Ovary (tissue), 9 donors: ENCODE measurements around the gene ANKS1B. TPM values are rescaled to one million over a fixed set of nuclear protein-coding genes. Genes with fewer than 3 reads are reported as not detected.

Experiments used
- DNase-seq, 5 donors: peaks; one replicate each; pipeline ENCODE4 v3.0.0-alpha.2; 2019 to 2020
- H3K27ac ChIP-seq, 2 donors: fragments of 200-600 bp; one replicate each; pipeline versions ENCODE4 v1.5.1 to v1.8.0; 2019 to 2022
- H3K27me3 ChIP-seq: fragments of 200-600 bp; one replicate; pipeline ENCODE4 v1.8.0; 2022
- H3K36me3 ChIP-seq: fragments of 200-600 bp; sonication (generic); one replicate; pipeline ENCODE4 v1.5.1; 2019
- H3K4me1 ChIP-seq: one replicate; pipeline ENCODE4 v1.8.1; 2013; ENCODE audit warnings: mild to moderate bottlenecking, moderate library complexity; ENCODE audit not compliant: insufficient read depth
- H3K4me3 ChIP-seq: fragments of 200-600 bp; sonication (generic); one replicate; pipeline ENCODE4 v1.5.1; 2017
- H3K9me3 ChIP-seq, 2 donors: fragments of 200-600 bp in 1 of 2; sonication (generic) in 1 of 2; one replicate each; pipeline versions ENCODE4 v1.5.1 to v1.8.1; 2013 to 2019; ENCODE audit warnings: mild to moderate bottlenecking in 1 of 2, moderate library complexity in 1 of 2
- EP300 ChIP-seq: sonication (generic); formaldehyde crosslinking; IDR thresholded peaks from one replicate; pipeline ENCODE4 v1.6.1; 2017; ENCODE audit warnings: antibody characterized with exemption
- POLR2A ChIP-seq: fragments of 450-650 bp; IDR thresholded peaks from one replicate; pipeline ENCODE4 v1.6.1; 2017; ENCODE audit warnings: antibody characterized with exemption, mild to moderate bottlenecking, moderate library complexity
- WGBS, 3 donors: extraction: QIAGEN DNeasy Blood & Tissue Kit in 1 of 3; methylation state at CpG; one replicate each; pipeline versions ENCODE4 v1.1.5 to v1.1.7; 2013 to 2017; 5-methylcytosine and 5-hydroxymethylcytosine counted together
- intact Hi-C, 4 donors: fragments of 100-400 bp; cut with DNase I; formaldehyde crosslinking; loops; one replicate each; pipeline versions ENCODE4 v1.11.0 to v1.15.1; 2022 to 2023
- polyA plus RNA-seq, 2 donors: library from polyadenylated mRNA; stranded (reverse); fragments of 200-250 nt in 1 of 2; fragments of 350-450 nt in 1 of 2; fragmentation: Illumina TruSeq in 1 of 2; extraction: RNeasy Lipid Tissue Mini Kit (QIAGEN cat#74804) in 1 of 2; gene quantifications; one replicate each; pipeline ENCODE4 v1.2.3, GENCODE V29; 2013 to 2014
- total RNA-seq, 7 donors: library from RNA; depleted of rRNA in 2 of 7; stranded (reverse); fragments of >200 nt in 2 of 7; fragmentation: NEBNext Ultra II Directional in 3 of 7; extraction: Animal tissue kit (Norgen Biotek cat#: 25700) in 3 of 7; gene quantifications; one replicate each; pipeline versions ENCODE4 v1.1.0 to v1.2.4, GENCODE V29; 2016 to 2023
- TF ChIP-seq, protein P1 (sequence below), 3 donors: fragments of 450-650 bp in 2 of 3; fragments of 200-600 bp in 1 of 3; IDR thresholded peaks; one replicate each; pipeline versions ENCODE4 v1.5.1 to v1.8.0; 2016 to 2022; ENCODE audit warnings: antibody characterized with exemption in 3 of 3, mild to moderate bottlenecking in 1 of 3
- donor health status: DM: no; HTN: no; CAD: no; lungs with moderate emphysema.
- donor health status: DM: no; HTN: no; CAD: no.
- donor health status: Bipolar disorder and iron deficiency.
- donor health status: DM: yes; HTN: yes; CAD: no.
- donor health status: DM: no; HTN: no; CAD: no.
- donor health status: DM: yes; HTN: yes; CAD: no.

ANKS1B gene
- total and polyA plus RNA-seq, 9 donors = 0.80 to 34.9 (median 7.7) TPM

DNA sequence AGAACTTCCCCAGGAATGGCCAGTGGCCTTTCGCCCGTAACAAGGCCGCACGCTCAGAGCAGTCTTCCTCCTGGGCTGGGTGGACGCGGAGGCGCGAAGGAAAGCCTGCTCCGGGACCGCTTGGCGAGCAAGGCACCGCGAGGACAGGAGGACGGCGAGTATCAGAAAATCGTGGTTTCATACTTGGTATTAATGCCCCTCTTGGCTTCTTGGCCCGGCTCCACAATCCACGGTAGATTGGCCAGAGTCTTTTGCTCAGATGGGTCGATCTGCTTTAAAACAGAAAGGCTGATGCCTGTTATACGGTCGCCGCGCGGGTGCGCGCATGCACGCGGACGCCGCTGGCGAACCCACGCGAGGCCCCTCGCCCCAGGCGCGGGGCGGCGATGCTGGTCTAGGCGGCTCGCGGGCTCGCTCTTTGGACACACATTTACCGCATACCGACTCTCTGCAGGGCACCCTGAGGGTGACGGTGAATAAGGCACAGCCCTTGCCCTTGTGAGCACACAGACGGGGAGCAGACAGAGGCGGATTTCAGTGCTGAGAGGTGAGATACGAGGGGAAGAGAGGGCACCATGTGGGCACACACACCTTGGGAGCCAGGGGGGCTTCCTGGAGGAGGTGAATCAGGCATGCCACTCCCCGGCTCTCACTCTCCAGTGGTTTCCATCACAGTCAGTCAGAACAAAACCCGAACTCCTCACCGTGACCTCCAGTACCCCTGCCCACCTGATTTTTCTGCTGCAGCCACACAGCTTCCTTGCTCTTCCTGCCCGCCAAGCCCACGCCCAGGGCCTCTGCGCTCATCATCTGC lies 1239.0 kb downstream of the ANKS1B start:
- H3K36me3 ChIP-seq = no peaks in the 10 kb centered on the region
- no peaks in the 10 kb centered on the region for H3K9me3 ChIP-seq
- peak overlapping the region; percentile 51 for H3K4me3 ChIP-seq
- intact Hi-C loops = loop anchor here in 1 of 4 donors (10.0 kb wide), 1 partner anchor 149 kb away; no protein-coding TSS in a partner anchor
- WGBS, 3 donors = 9 to 12% (median 10%) methylated on average over 54 of the region's 54 CpGs
- no peak overlapping the region for H3K27ac ChIP-seq
- no peaks in the 10 kb centered on the region for H3K4me1 ChIP-seq
- DNase-seq = peak; percentile 33 to 68 (median 41)
- H3K27me3 ChIP-seq = no peaks in the 10 kb centered on the region
- TF ChIP-seq POLR2A (no peak), EP300 (no peak)
- TF ChIP-seq, protein P1, sequence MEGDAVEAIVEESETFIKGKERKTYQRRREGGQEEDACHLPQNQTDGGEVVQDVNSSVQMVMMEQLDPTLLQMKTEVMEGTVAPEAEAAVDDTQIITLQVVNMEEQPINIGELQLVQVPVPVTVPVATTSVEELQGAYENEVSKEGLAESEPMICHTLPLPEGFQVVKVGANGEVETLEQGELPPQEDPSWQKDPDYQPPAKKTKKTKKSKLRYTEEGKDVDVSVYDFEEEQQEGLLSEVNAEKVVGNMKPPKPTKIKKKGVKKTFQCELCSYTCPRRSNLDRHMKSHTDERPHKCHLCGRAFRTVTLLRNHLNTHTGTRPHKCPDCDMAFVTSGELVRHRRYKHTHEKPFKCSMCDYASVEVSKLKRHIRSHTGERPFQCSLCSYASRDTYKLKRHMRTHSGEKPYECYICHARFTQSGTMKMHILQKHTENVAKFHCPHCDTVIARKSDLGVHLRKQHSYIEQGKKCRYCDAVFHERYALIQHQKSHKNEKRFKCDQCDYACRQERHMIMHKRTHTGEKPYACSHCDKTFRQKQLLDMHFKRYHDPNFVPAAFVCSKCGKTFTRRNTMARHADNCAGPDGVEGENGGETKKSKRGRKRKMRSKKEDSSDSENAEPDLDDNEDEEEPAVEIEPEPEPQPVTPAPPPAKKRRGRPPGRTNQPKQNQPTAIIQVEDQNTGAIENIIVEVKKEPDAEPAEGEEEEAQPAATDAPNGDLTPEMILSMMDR (IDR thresholded peaks at IDR 0.05) = no peak

DNA sequence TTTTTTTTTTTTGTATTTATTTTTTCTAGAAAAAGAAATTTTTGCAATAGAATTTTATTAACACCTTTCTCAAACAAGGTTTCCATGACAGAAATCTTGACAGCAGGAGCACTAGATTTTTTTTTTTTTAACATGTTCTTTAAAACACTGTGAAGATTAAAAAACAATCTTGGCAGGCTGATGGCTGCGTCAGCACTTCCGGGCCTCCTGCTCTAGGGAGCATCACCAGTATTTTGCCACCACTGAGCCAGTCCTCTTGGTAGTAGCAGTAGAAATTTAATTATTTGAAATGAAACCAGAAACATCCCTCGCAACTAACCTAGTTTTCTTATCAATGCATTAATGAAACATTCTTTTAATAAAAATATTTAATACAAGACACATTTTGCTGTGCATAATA lies 1240.1 kb downstream of the ANKS1B start:
- TF ChIP-seq, protein P1 (IDR thresholded peaks at IDR 0.05) = no peak
- no peak for TF ChIP-seq POLR2A
- no peak for TF ChIP-seq EP300
- Histone ChIP-seq H3K4me3 (no peak overlapping the region), H3K27ac (no peak overlapping the region), H3K9me3 (no peaks in the 10 kb centered on the region), H3K27me3 (no peaks in the 10 kb centered on the region), H3K36me3 (no peaks in the 10 kb centered on the region), H3K4me1 (no peaks in the 10 kb centered on the region)
- DNase-seq = peak; percentile 40 to 76 (median 56)
- 18 to 34% (median 33%) methylated on average over 3 of the region's 3 CpGs for WGBS, 3 donors
- intact Hi-C loops = loop anchor here in 1 of 4 donors (10.0 kb wide), 1 partner anchor 150 kb away; no protein-coding TSS in a partner anchor

DNA sequence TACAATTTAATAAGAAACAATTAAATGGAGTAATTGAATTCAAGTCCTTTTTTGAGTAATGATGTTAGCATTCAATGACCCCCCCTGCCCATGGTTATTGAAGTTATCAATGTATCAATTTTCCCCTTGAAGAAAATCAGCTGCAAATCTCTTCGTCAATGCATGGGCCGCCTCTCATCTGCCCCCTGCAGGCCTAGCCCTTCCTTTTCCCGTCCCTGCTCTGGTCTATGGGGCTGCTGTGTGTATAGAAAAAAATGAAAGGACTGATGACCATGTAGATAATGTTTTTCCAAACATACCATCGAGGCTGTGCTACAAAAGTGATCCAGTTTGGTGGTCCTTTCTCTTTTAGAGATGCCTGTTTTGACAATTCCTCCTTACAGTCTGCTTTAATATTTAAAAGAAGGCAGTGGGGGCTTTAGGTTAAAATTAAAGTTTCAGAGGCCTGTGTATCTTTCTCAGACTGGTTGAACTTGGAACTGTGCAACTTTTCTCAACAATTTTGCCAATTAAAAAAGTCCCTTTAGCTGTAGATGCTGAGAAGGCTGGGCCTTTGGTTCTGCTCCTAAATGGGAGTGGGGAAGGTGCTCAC lies 1241.3 kb downstream of the ANKS1B start:
- no peaks in the 10 kb centered on the region for H3K9me3 ChIP-seq
- no peak for TF ChIP-seq EP300
- TF ChIP-seq, protein P1 (IDR thresholded peaks at IDR 0.05) = no peak
- no peak for TF ChIP-seq POLR2A
- no peak overlapping the region for H3K4me3 ChIP-seq
- H3K36me3 ChIP-seq = no peaks in the 10 kb centered on the region
- 71 to 77% (median 76%) methylated on average over 4 of the region's 4 CpGs for WGBS, 3 donors
- no peaks in the 10 kb centered on the region for H3K4me1 ChIP-seq
- DNase-seq = no peak
- intact Hi-C loops = loop anchor here in 1 of 4 donors (10.0 kb wide), 1 partner anchor 151 kb away; no protein-coding TSS in a partner anchor
- no peak overlapping the region for H3K27ac ChIP-seq
- no peaks in the 10 kb centered on the region for H3K27me3 ChIP-seq

DNA sequence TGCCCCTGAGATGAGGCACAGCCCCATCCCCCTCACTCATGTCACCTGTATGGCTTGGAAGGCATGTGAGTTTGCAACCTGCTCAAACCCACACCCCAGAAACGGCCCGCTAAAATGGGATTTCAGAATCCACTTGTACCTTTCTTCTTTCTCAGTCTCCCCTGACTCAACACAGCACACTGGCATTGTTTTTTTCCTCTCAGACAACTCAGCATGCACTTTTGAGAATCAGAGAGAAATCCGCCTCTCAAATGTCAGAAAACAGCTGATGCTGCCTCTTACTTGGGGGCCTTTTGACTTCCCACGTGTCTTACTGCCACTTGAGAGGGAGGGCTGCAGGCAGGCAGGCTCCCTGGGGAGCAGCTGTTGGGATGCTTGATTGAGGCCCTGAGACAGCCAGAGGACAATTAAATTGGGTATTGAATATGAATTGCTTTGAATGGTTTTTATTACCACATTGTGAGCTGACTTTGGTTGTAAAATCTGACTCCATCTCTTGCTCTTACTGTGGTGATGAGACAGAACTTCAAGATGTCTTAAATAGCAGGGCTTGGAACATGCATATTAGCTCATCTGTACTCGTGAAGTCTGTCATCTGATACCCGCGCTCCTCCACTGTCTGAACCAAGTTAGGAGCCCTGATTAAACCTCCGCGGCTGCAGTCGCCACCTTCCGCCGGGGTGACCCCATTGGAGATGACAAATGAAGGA lies 1243.0 kb downstream of the ANKS1B start:
- H3K36me3 ChIP-seq = no peaks in the 10 kb centered on the region
- H3K4me1 ChIP-seq = peaks cover under 1% of the 10 kb centered on the region
- WGBS, 3 donors = 78 to 82% (median 79%) methylated on average over 12 of the region's 12 CpGs
- H3K27ac ChIP-seq = no peak overlapping the region
- H3K27me3 ChIP-seq = no peaks in the 10 kb centered on the region
- no peak overlapping the region for H3K4me3 ChIP-seq
- TF ChIP-seq EP300 (no peak), POLR2A (no peak)
- TF ChIP-seq, protein P1 (IDR thresholded peaks at IDR 0.05) = no peak
- H3K9me3 ChIP-seq = no peaks in the 10 kb centered on the region
- intact Hi-C loops = loop anchor here in 1 of 4 donors (10.0 kb wide), 1 partner anchor 153 kb away; no protein-coding TSS in a partner anchor
- no peak for DNase-seq
